ENCODE measurements around the gene OR7G1.

OR7G1 gene

GRCh38 chr19:9115307-9115813, at the start of gene OR7G1:
TSS of gene OR7G1 (minus strand) at chr19:9115763. CDS start at chr19:9115763, 0 bp downstream.
- ATAC-seq (no peak), DNase-seq (no peak)

GRCh38 chr19:9165261-9165660, 49.7 kb upstream of the OR7G1 start:
- no peak for DNase-seq
- ATAC-seq = no peak

GRCh38 chr19:9161427-9161826, 45.9 kb upstream of the OR7G1 start:
- DNase-seq (no peak), ATAC-seq (no peak)

GRCh38 chr19:9159891-9160290, 44.3 kb upstream of the OR7G1 start:
- ATAC-seq = no peak
- no peak for DNase-seq

- no peak for ATAC-seq
- no peak for DNase-seq
These were observed 40.7 kb upstream of the OR7G1 start for GRCh38 chr19:9156304-9156703.

- ATAC-seq (no peak), DNase-seq (no peak)
These were observed 40.0 kb upstream of the OR7G1 start for GRCh38 chr19:9155591-9155990.

GRCh38 chr19:9151367-9151766, 35.8 kb upstream of the OR7G1 start:
- ATAC-seq (no peak), DNase-seq (no peak)

GRCh38 chr19:9150650-9151049, 35.1 kb upstream of the OR7G1 start:
- no peak for ATAC-seq
- DNase-seq = no peak

GRCh38 chr19:9149997-9150396, 34.4 kb upstream of the OR7G1 start:
- DNase-seq (no peak), ATAC-seq (no peak)

GRCh38 chr19:9148697-9149096, 33.1 kb upstream of the OR7G1 start:
- ATAC-seq (no peak), DNase-seq (no peak)

GRCh38 chr19:9146882-9147281, 31.3 kb upstream of the OR7G1 start:
- no peak for DNase-seq
- no peak for ATAC-seq

GRCh38 chr19:9144920-9145319, 29.4 kb upstream of the OR7G1 start:
- DNase-seq = no peak

GRCh38 chr19:9140159-9140874, 24.8 kb upstream of the OR7G1 start, which contains the start of gene ZNF317:
TSS of gene ZNF317 (plus strand) at chr19:9140397. CDS start at chr19:9156017, 15,620 bp downstream.
- ATAC-seq = peak; percentile 96
- DNase-seq = peak; percentile 88

More at GRCh38 chr19:9144920-9145319, 29.4 kb upstream of the OR7G1 start:
- no peak for ATAC-seq

GRCh38 chr19:9139609-9140158, 24.1 kb upstream of the OR7G1 start:
- no peak for DNase-seq
- no peak for ATAC-seq

GRCh38 chr19:9132422-9132821, 16.9 kb upstream of the OR7G1 start:
- DNase-seq (no peak), ATAC-seq (no peak)

GRCh38 chr19:9130965-9131364, 15.4 kb upstream of the OR7G1 start:
- DNase-seq = no peak
- no peak for ATAC-seq

GRCh38 chr19:9128171-9128570, 12.6 kb upstream of the OR7G1 start:
- no peak for ATAC-seq
- DNase-seq = no peak

GRCh38 chr19:9126900-9127405, 11.4 kb upstream of the OR7G1 start, which contains the start of gene OR7G3:
TSS of gene OR7G3 (minus strand) at chr19:9126950. CDS start at chr19:9126950, 0 bp downstream.
- DNase-seq (no peak), ATAC-seq (no peak)

GRCh38 chr19:9116547-9116946, 984 bp upstream of the OR7G1 start:
- DNase-seq = no peak
- ATAC-seq = no peak

GRCh38 chr19:9109959-9110358, 5.6 kb downstream of the OR7G1 start:
- DNase-seq (no peak), ATAC-seq (no peak)

GRCh38 chr19:9107375-9107774, 8.2 kb downstream of the OR7G1 start, which contains the start of gene OR7G2:
TSS of gene OR7G2 (minus strand) at chr19:9107475. CDS start at chr19:9103243, 4,232 bp downstream.
- no peak for ATAC-seq
- no peak for DNase-seq

- DNase-seq (no peak), ATAC-seq (no peak)
These were observed 28.8 kb downstream of the OR7G1 start, which contains the start of gene OR1M1 for GRCh38 chr19:9086761-9087160. TSS of gene OR1M1 (plus strand) at chr19:9087061. CDS start at chr19:9093245, 6,184 bp downstream.

GRCh38 chr19:9078651-9079050, 36.9 kb downstream of the OR7G1 start:
- no peak for ATAC-seq

More at GRCh38 chr19:9078651-9079050, 36.9 kb downstream of the OR7G1 start:
- DNase-seq = no peak
